Measurements from ENCODE around the gene C3orf20. TPM values are rescaled to one million over a fixed set of nuclear protein-coding genes. Genes with fewer than 3 reads are reported as not detected.

Gene C3orf20
- total and polyA plus RNA-seq, 4 experiments from 2014 or later: 0.38 to 0.44 TPM; not detected in 2

GRCh38 chr3:14784087-14784681, 109.2 kb downstream of the C3orf20 start:
- DNase-seq: no peak
- Mint-ChIP-seq H3K36me3 (no peaks in the 10 kb centered on the region), H3K27ac (no peak overlapping the region), H3K4me1 (no peaks in the 10 kb centered on the region), H3K9me3 (peaks cover 0 to 6% (median 4%) of the 10 kb centered on the region in 8 donors), H3K27me3 (peaks cover 9 to 25% of the 10 kb centered on the region in 2 donors), H3K4me3 (no peak overlapping the region)
- Histone ChIP-seq H3K36me3 (ENCODE audit: insufficient read depth, low read length) (no peaks in the 10 kb centered on the region), H3K9me3 (ENCODE audit: control insufficient read depth in 1 of 2, low read length in 2 of 2) (no peaks in the 10 kb centered on the region), H3K27me3 (ENCODE audit: insufficient read depth, low read length) (no peaks in the 10 kb centered on the region), H3K27ac (ENCODE audit: low read depth, low read length) (no peak overlapping the region), H3K4me1 (ENCODE audit: insufficient read depth, low read length) (no peaks in the 10 kb centered on the region), H3K4me3 (ENCODE audit: low read length in 2 of 2) (no peak overlapping the region)
- ChIA-PET POLR2A (ENCODE audit: partially characterized antibody) (no interaction called here), CTCF (ENCODE audit: partially characterized antibody) (no interaction called here)
- intact Hi-C loops (cut with micrococcal nuclease): loop anchor here (10.0 kb wide), 1 partner anchor 149 kb away; no protein-coding TSS in a partner anchor

- no peaks in the 10 kb centered on the region for H3K27me3 ChIP-seq (ENCODE audit: insufficient read depth, low read length)
Observed at GRCh38 chr3:14785207-14786155, 110.5 kb downstream of the C3orf20 start.

GRCh38 chr3:14786369-14786768, 111.4 kb downstream of the C3orf20 start:
- Mint-ChIP-seq H3K27me3 (peaks cover 18 to 35% of the 10 kb centered on the region in 2 donors), H3K4me1 (peaks cover 0 to 3% (median 0%) of the 10 kb centered on the region in 4 donors), H3K36me3 (no peaks in the 10 kb centered on the region), H3K4me3 (no peak overlapping the region), H3K9me3 (no peaks in the 10 kb centered on the region), H3K27ac (no peak overlapping the region)
- no peaks in the 10 kb centered on the region for H3K36me3 ChIP-seq (ENCODE audit: insufficient read depth, low read length)
- no peak for DNase-seq
- H3K4me1 ChIP-seq (ENCODE audit: insufficient read depth, low read length): no peaks in the 10 kb centered on the region
- ChIA-PET CTCF (ENCODE audit: partially characterized antibody) (no interaction called here), POLR2A (ENCODE audit: partially characterized antibody) (no interaction called here)
- no peaks in the 10 kb centered on the region for H3K9me3 ChIP-seq (ENCODE audit: control insufficient read depth in 1 of 2, low read length in 2 of 2)
- H3K4me3 ChIP-seq (ENCODE audit: low read length in 2 of 2): no peak overlapping the region
- intact Hi-C loops (cut with micrococcal nuclease): loop anchor here (10.0 kb wide), 1 partner anchor 152 kb away; no protein-coding TSS in a partner anchor
- H3K27ac ChIP-seq (ENCODE audit: low read depth, low read length): no peak overlapping the region
- no peaks in the 10 kb centered on the region for H3K27me3 ChIP-seq (ENCODE audit: insufficient read depth, low read length)

More at GRCh38 chr3:14785207-14786155, 110.5 kb downstream of the C3orf20 start:
- no peaks in the 10 kb centered on the region for H3K4me1 ChIP-seq (ENCODE audit: insufficient read depth, low read length)
- Mint-ChIP-seq H3K4me1 (no peaks in the 10 kb centered on the region), H3K27ac (no peak overlapping the region), H3K9me3 (no peaks in the 10 kb centered on the region), H3K27me3 (peaks cover 15 to 32% of the 10 kb centered on the region in 2 donors), H3K36me3 (no peaks in the 10 kb centered on the region), H3K4me3 (no peak overlapping the region)
- no peak overlapping the region for H3K4me3 ChIP-seq (ENCODE audit: low read length in 2 of 2)
- CTCF ChIA-PET (ENCODE audit: partially characterized antibody): no interaction called here
- H3K9me3 ChIP-seq (ENCODE audit: control insufficient read depth in 1 of 2, low read length in 2 of 2): no peaks in the 10 kb centered on the region
- intact Hi-C loops (cut with micrococcal nuclease): loop anchor here (10.0 kb wide), 1 partner anchor 151 kb away; no protein-coding TSS in a partner anchor
- H3K27ac ChIP-seq (ENCODE audit: low read depth, low read length): no peak overlapping the region
- no peaks in the 10 kb centered on the region for H3K36me3 ChIP-seq (ENCODE audit: insufficient read depth, low read length)
- no peak for DNase-seq
- POLR2A ChIA-PET (ENCODE audit: partially characterized antibody): no interaction called here

- H3K36me3 ChIP-seq (ENCODE audit: insufficient read depth, low read length): no peaks in the 10 kb centered on the region
- Mint-ChIP-seq H3K27ac (no peak overlapping the region), H3K9me3 (no peaks in the 10 kb centered on the region), H3K27me3 (peaks cover 18 to 35% of the 10 kb centered on the region in 2 donors), H3K36me3 (no peaks in the 10 kb centered on the region), H3K4me1 (peaks cover 0 to 4% (median 0%) of the 10 kb centered on the region in 4 donors), H3K4me3 (no peak overlapping the region)
- intact Hi-C loops (cut with micrococcal nuclease): loop anchor here (10.0 kb wide), 1 partner anchor 153 kb away; no protein-coding TSS in a partner anchor
- ChIA-PET POLR2A (ENCODE audit: partially characterized antibody) (no interaction called here), CTCF (ENCODE audit: partially characterized antibody) (interaction anchor here (2.1 kb wide), 1 partner anchor 133 kb away, joined by 6 read pairs; no protein-coding TSS in a partner anchor)
- H3K4me1 ChIP-seq (ENCODE audit: insufficient read depth, low read length): no peaks in the 10 kb centered on the region
- H3K27me3 ChIP-seq (ENCODE audit: insufficient read depth, low read length): no peaks in the 10 kb centered on the region
- DNase-seq: no peak
- no peak overlapping the region for H3K4me3 ChIP-seq (ENCODE audit: low read length in 2 of 2)
- no peak overlapping the region for H3K27ac ChIP-seq (ENCODE audit: low read depth, low read length)
- no peaks in the 10 kb centered on the region for H3K9me3 ChIP-seq (ENCODE audit: control insufficient read depth in 1 of 2, low read length in 2 of 2)
Observed at GRCh38 chr3:14787630-14788029, 112.7 kb downstream of the C3orf20 start.

DNA sequence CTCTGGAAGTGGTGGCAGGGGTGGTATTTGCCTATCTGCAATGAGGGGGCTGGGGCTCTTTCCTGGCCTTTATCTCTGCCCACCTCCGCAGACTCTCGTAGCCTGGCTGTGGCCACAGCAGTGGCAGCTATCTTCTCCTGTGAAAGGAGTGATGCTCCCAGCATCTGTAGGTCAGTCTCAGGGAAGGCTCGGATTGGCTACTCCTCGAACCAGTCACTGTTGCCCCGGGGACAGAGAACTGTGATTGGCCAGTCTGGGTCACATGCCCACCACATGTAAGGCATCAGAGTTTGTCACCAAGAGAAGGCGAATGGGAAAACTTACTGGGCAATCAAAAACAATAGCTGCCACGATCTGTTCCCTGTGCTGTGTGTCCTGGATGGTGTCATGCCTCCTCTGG, 113.7 kb downstream of the C3orf20 start:
- H3K4me1 ChIP-seq (ENCODE audit: insufficient read depth, low read length): no peaks in the 10 kb centered on the region
- no peak for DNase-seq
- CTCF ChIA-PET (ENCODE audit: partially characterized antibody): interaction anchor here (1.6 to 2.1 kb wide), 2 partner anchors 128 to 132 kb away, joined by 6 read pairs; no protein-coding TSS in a partner anchor
- H3K27me3 Mint-ChIP-seq: peaks cover 18 to 33% of the 10 kb centered on the region in 2 donors
- intact Hi-C loops (cut with micrococcal nuclease): loop anchor here (10.0 kb wide), 1 partner anchor 154 kb away; no protein-coding TSS in a partner anchor
- H3K4me3 ChIP-seq (ENCODE audit: low read length in 2 of 2): no peak overlapping the region
- H3K27ac ChIP-seq (ENCODE audit: low read depth, low read length): no peak overlapping the region
- no peaks in the 10 kb centered on the region for H3K27me3 ChIP-seq (ENCODE audit: insufficient read depth, low read length)
- H3K36me3 ChIP-seq (ENCODE audit: insufficient read depth, low read length): no peaks in the 10 kb centered on the region
- no peaks in the 10 kb centered on the region for H3K9me3 Mint-ChIP-seq
- no peaks in the 10 kb centered on the region for H3K36me3 Mint-ChIP-seq
- no peak overlapping the region for H3K4me3 Mint-ChIP-seq
- POLR2A ChIA-PET (ENCODE audit: partially characterized antibody): no interaction called here
- H3K9me3 ChIP-seq (ENCODE audit: control insufficient read depth in 1 of 2, low read length in 2 of 2): no peaks in the 10 kb centered on the region
- no peak overlapping the region for H3K27ac Mint-ChIP-seq
- H3K4me1 Mint-ChIP-seq: peaks cover 0 to 4% (median 0%) of the 10 kb centered on the region in 4 donors

DNA sequence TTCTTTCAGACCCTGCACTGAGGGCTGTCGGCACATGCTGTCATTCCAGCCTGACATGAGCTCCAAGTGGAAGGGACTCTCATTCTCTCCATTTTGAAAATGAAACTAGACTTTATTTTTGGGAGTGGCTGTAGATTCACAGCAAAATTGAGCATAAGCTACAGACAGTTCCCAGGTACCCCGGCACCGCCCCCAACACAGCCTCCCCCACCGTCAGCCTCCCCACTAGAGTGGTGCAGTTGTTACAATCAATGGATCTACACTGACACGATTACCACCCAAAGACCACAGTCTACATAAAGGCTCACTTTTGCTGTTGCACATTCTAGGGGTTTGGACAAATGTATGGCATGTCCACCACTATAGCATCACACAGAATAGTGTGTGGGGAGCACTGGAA, 114.3 kb downstream of the C3orf20 start:
- Histone ChIP-seq H3K36me3 (ENCODE audit: insufficient read depth, low read length) (no peaks in the 10 kb centered on the region), H3K27ac (ENCODE audit: low read depth, low read length) (no peak overlapping the region), H3K4me1 (ENCODE audit: insufficient read depth, low read length) (no peaks in the 10 kb centered on the region), H3K27me3 (ENCODE audit: insufficient read depth, low read length) (no peaks in the 10 kb centered on the region), H3K4me3 (ENCODE audit: low read length in 2 of 2) (no peak overlapping the region), H3K9me3 (ENCODE audit: control insufficient read depth in 1 of 2, low read length in 2 of 2) (no peaks in the 10 kb centered on the region)
- ChIA-PET CTCF (ENCODE audit: partially characterized antibody) (interaction anchor here (0.5 to 2.1 kb wide), 3 partner anchors 116 to 132 kb away, joined by 4 to 6 read pairs (median 6); no protein-coding TSS in a partner anchor), POLR2A (ENCODE audit: partially characterized antibody) (no interaction called here)
- Mint-ChIP-seq H3K4me3 (no peak overlapping the region), H3K36me3 (no peaks in the 10 kb centered on the region), H3K27me3 (peaks cover 18 to 33% of the 10 kb centered on the region in 2 donors), H3K9me3 (no peaks in the 10 kb centered on the region), H3K4me1 (peaks cover 0 to 4% (median 0%) of the 10 kb centered on the region in 4 donors), H3K27ac (no peak overlapping the region)
- no peak for DNase-seq
- intact Hi-C loops (cut with micrococcal nuclease): loop anchor here (10.0 kb wide), 1 partner anchor 154 kb away; no protein-coding TSS in a partner anchor
